GM21367 (cell line): Measurements from ENCODE around the gene ATP10B.
"Not testable (repeated sequence)": the region's sequence is repeated elsewhere in the genome, so short reads cannot be mapped to it uniquely, and the experiment has no call there.

Experiments used
- ATAC-seq: cut with Tn5 transposase; IDR thresholded peaks from one replicate; pipeline ENCODE4 v1.9.1; 2021; ENCODE audit not compliant: unreplicated experiment

The ATP10B gene

DNA sequence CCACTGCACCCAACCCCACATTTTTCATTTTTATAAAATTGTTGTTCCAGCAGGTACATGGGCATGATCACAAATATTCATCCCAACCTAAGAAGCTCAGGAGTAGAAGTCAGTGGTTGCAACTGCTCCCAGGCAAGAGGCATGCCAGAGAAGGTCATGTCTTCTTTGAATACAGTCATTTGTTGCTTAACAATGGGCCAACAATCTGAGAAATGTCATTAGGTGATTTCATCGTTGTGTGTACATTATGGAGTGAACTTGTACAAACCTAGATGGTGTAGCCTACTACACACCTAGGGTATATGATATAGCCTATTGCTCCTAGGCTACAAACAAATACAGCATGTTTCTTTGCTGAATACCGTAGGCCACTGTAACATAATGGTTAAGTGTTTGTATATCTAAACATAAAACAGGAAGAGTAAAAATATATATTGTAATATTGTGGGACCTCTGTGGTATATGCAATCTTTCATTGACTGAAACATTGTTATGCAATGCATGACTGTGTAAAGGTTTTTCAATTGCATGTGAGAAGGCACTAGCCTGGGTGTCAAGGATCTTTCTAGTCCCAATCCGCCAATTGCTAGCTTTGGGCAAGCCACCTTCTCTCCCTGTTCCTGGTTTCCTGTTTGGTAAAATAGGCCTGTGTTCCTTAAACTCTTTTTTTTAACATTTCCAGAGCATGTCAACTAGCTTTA lies 27.6 kb downstream of the ATP10B start:
- ATAC-seq: no peak

DNA sequence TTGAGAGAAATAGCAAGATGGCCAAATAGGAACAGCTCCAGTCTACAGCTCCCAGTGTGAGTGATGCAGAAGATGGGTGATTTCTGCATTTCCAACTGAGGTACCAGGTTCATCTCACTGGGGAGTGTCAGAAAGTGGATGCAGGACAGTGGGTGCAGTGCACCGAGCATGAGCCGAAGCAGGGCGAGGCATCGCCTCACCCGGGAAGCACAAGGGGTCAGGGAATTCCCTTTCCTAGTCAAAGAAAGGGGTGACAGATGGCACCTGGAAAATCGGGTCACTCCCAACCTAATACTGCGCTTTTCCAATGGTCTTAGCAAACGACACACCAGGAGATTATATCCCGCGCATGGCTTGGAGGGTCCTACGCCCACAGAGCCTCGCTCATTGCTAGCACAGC lies 39.0 kb downstream of the ATP10B start:
- not testable (repeated sequence) for ATAC-seq

DNA sequence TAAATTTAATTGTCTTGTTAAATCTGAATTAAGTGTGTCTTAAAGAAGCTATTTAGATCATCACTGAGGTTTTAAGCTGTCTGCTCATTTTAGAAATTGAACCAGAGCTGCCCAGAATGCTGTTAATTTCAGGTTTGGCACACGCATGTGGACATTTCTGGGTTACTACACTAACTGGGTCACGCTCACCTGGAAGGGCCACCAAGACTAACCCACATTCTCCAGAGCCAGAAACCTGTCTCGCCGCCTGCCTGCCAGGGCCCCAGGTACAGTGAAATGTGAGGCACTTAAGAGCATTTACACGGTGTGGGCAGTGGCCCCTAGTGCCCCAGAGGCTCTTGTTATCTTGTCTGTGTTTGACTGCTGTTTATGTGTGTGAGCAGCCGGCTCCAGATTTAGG lies 46.6 kb downstream of the ATP10B start:
- no peak for ATAC-seq

DNA sequence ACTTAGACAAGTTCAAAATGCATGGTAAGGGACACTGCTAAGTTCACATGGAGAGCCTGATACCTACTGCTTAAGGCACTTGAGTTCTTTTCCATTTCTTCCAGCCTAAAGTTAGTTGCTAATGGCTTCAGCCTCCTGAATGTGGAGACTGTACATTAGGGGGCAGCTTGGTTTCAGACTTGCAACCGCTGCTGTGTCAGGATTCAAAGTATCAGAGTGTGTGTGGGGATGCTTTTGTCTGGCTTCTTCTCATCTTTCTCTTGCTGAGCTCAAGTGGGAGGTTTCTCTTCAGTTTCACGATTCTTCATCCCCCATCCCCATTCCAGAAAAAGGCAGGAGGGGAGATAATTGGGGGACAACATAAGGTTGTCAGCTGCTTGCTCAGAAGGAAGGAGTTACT lies 49.4 kb downstream of the ATP10B start:
- ATAC-seq: no peak

DNA sequence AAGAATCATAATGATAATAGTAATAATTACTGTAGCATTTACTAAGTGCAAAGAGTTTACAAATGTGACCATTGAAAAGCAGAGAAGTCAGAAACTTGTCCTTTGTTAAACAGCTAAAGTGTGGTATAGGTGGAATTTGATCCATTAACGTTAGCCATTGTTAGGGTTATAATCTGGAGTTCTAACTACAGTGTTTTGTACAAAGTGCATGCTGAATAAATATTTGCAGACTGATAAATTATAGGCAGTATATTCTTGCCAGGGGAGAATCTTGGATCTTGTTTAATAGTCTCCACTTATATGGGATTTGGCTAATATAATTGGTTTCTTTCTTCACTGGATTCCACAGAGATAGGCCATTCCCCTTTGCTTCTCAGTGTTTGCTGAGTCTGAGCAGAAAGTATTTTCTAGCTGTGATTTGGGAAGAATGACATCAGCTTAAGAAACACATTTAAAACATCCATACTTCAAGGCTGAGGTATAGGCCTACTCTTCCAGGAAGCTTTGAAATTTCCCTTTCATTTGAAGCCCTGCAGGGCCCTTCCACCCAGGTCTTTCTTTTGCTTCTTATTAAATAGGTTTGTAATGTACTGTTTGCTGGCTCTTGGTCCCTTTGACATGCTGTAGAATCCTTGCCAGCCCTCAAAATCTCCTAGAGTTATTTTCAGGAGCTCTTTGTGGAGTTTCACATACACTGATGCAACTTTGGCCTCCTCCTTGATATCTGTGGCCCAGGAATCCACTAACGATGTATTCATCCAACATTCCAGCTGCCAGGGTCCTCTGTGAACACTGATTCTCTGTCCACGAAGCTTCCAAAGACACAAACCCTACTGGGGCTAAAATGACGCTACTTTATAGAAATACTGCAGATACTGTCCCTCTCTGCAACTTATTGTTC lies 51.4 kb downstream of the ATP10B start:
- no peak for ATAC-seq

GRCh38 chr5:160799184-160799583 lies 52.8 kb downstream of the ATP10B start:
- peak; percentile 78 for ATAC-seq

DNA sequence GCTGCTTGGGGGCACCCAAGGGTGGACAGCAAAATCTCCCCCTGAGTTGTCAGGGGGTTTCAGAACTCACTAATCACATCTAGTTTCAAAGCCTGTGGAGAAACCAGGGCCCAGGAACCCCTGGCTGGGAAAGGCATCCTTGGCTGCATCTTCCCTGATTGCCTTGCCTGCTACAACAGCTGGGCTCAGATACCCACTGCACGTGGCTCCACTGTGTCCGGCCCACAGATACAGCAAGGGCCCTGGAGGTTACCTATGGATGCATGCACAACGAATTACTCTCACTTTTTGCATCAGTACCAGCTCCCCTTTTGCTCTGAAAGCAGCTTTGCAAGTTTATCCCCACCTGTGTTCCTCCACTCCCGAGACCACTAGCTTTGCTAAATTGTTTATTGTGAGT lies 55.0 kb downstream of the ATP10B start:
- no peak for ATAC-seq

GRCh38 chr5:160793530-160793899 lies 58.5 kb downstream of the ATP10B start:
- ATAC-seq: no peak

- no peak for ATAC-seq
These were observed 59.1 kb downstream of the ATP10B start for GRCh38 chr5:160792732-160793529.

GRCh38 chr5:160792281-160792680 lies 59.7 kb downstream of the ATP10B start:
- ATAC-seq: no peak

GRCh38 chr5:160789219-160789859 lies 62.7 kb downstream of the ATP10B start:
- ATAC-seq: no peak

- no peak for ATAC-seq
These were observed 63.8 kb downstream of the ATP10B start for GRCh38 chr5:160788102-160788660.

DNA sequence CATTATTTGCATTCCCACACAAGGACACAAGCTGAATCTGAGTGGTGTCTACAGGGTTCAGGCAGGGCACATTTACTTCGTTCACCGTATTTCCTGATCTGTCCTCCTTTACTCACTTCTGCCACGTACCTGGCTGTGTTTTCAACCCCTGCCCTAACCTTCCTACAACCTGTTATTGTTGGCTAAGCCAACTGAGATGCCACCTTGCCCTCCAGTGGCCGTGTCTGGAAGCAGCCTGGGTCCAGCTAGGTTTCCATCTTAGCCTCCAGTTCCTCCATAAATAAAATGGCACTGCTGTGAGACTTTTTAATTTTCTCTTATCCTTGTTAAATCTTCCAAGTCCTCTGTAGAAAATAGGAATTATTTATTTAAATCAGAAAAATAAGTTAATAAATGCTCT lies 64.8 kb downstream of the ATP10B start:
- ATAC-seq: peak; percentile 80

DNA sequence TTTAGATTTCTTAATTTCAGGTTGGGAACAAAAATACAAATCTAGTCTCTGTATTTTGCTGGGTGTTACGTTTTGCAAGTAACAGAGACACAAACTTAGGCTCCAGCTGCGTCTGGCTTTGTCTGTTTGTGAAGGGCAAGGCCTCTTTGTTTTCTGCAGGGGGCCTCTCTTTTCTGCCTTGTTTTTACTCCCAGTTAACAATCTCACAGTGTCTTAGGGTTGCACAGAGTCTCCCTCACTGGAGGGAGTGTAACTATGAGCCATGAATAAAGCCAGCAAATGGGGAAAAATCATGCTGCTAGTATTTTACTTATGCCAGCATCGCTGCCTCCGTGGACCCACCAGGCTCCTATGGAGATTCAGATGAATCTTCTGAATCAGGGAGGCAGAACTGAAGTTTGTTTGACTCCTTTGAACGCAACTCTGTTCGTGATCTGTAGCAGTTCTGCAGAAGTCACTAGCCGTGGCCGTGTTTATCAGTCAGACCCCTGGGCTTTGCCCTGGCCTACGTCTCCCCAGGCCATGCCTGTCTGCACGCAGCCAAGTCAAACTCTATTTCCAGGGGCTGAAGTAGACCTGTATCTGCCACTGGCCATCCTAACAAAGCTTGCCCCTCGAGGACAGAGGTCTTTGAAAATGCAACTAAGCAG lies 77.2 kb downstream of the ATP10B start:
- no peak for ATAC-seq

DNA sequence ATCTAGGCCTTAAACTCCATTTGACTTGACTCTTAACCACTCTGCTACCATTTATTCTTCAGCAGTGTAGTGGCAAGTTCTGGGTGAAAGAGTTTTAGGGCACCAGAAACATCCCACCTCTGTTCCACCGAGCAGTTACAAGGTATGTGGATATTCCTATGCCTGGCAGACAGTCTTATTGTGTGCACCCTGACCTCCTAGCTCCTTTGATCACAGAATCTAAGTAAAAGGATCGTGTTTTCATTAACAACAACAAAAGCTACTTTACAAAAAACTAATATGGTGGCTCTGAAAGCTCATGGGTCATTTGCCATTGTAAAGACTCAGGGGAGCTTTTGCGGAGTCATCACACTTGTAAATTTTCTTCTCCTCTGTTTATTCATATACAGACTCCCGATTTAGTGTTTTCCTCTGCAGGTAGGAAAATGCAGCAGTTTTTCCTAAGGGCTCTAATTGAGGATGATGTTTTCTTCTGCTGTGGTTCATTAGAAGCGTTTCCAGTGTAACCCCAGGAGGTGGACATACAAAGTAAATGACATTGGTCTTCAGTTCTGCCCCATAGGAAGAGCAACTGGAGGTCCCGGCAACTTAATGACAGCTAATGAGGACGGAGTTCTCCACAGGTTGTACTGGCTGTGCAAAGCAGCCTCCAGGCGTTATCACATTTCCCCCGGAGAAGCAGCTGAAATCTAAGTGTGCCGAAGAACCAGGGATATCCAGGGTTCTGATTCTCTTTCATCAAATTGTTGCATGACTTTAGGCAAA lies 78.2 kb downstream of the ATP10B start:
- ATAC-seq: no peak

DNA sequence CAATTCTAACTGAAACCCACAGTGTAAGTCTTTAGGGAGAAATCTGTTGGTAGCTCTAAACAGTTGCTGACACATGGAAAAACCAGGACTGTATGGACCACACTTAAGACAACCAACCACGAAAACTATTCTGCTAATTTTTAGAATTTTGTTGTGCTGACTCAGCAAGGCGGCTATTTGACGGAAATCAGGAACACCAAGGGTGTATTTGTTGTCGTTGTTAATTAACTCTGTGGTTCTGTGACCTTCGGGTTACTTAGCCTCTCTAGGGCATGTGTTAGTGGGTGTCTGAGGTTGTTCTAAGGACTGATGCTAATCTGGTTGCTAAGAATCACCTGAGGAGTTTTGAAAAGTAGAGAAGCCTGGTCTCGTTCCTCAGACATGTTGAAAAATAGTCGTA lies 79.2 kb downstream of the ATP10B start:
- no peak for ATAC-seq

- no peak for ATAC-seq
These were observed 81.3 kb downstream of the ATP10B start for GRCh38 chr5:160770718-160771117.

- ATAC-seq: no peak
These were observed 82.7 kb downstream of the ATP10B start for GRCh38 chr5:160769301-160769700.

- ATAC-seq: no peak
These were observed 84.9 kb downstream of the ATP10B start for GRCh38 chr5:160767062-160767461.

DNA sequence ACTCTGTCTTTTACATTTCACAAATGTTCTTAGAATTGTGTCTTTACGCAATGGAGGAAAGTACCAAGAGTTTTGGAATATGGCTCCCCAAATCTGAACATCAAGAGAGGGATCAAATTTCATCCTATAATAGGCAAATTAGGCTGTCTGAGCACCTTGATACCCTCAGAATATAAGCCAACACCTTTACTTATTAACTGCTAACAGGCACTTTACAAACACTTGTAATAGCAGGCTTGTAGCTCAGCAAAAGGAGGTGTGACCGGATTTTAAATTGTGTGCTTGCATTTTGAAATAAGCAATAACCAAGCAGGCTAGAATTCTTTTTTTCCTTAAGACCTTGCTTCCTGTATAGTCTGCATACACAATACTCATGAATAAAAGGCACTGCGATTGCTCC lies 92.0 kb downstream of the ATP10B start:
- no peak for ATAC-seq
